Measurements from ENCODE around the gene SERTAD2.

The SERTAD2 gene

DNA sequence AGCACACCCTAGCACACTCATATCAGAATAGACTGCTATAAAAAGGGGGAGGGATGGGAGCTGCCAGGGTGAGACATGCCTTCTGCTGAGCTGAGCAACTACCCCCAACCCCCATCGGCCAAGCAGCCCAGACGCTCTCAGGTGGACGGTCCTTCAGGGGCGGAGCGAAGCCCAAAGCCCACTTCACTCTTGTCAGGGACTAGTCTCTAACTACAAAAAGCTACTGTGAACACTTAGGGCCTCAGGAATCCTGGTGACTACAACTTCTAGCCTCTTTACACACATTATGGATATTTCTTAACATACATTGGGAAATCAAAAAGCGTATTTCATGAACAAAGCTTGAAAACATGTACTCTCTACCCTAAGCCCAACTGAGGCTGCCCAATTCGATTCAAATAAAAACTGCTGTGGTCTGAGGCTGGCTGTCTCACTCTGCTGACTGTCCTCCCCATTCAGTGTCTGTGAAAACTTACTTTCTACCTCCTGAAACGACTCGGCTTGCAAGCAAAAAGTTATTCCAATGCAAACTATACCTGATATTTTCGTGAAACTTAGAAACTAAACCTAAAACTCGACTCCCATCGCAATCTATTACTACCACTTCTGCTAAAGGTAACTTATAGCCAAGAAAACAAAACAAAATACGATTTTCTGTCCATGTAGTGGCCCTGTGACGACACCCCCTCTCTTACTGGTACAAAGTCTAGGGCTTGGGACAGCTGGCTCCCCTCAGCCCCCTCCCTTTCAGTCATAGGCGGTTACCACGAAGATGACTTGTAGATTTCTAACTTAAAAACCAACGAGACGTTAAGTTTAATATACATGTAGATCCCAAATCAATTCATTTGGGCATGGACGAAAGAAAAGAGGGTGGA lies 1.2 kb downstream of the SERTAD2 start:
- peak overlapping the region; percentile 96 for H3K27ac ChIP-seq
- no peak for TF ChIP-seq ZFX (IDR thresholded peaks at IDR 0.05; ENCODE audit: borderline replicate concordance)
- TF ChIP-seq, protein P1, sequence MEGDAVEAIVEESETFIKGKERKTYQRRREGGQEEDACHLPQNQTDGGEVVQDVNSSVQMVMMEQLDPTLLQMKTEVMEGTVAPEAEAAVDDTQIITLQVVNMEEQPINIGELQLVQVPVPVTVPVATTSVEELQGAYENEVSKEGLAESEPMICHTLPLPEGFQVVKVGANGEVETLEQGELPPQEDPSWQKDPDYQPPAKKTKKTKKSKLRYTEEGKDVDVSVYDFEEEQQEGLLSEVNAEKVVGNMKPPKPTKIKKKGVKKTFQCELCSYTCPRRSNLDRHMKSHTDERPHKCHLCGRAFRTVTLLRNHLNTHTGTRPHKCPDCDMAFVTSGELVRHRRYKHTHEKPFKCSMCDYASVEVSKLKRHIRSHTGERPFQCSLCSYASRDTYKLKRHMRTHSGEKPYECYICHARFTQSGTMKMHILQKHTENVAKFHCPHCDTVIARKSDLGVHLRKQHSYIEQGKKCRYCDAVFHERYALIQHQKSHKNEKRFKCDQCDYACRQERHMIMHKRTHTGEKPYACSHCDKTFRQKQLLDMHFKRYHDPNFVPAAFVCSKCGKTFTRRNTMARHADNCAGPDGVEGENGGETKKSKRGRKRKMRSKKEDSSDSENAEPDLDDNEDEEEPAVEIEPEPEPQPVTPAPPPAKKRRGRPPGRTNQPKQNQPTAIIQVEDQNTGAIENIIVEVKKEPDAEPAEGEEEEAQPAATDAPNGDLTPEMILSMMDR (IDR thresholded peaks at IDR 0.05): no peak

DNA sequence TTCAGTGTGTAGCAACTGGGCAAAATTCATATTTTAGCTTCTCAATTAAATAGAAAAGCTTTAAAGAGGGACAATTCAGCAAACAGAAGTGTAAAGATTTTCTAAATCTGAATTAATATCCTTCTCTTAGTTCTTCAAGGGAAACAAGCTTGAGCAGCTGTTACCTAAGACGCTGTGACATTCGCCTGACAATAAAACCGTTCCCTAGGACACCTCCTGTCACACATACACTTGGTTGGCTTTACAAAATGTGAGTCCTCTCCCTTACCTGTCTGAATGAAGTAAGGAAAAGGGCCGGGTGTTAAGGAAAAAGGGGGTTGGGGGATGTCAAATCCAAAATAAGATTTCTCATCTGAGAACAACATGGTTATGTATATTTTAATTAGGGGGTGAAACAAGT lies 2.1 kb downstream of the SERTAD2 start:
- TF ChIP-seq, protein P1 (IDR thresholded peaks at IDR 0.05): no peak
- no peak for TF ChIP-seq ZFX (IDR thresholded peaks at IDR 0.05; ENCODE audit: borderline replicate concordance)
- H3K27ac ChIP-seq: peak overlapping the region; percentile 96

DNA sequence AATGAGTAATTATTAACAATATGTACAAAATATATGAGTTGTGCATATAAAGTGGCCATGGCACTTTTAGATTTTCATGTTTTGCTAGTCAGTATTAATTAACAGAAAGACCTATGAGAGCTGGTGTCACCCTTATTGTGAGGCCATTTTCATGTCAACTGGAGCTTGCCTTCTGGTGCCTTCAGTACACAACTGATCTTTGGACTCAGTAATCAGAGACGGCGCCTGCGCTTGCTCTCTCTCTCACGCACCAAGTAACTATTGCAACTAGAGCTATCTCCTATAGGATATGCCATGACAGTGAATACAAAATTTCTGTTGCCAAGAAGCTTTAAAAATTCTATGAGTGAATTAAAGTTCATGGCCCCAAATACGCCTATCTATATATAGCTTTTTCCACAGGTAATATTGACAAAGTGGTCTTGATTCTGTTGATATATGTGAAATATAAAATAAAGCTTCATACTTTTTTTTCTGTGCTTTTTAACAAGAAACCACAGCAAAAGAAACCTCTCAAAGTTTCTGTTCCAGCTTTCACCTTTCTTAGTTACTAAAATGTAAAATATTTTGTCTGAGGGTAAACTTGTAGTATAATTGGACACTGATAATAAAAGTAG lies 2.9 kb downstream of the SERTAD2 start:
- TF ChIP-seq, protein P1 (IDR thresholded peaks at IDR 0.05): no peak
- TF ChIP-seq ZFX (IDR thresholded peaks at IDR 0.05; ENCODE audit: borderline replicate concordance): no peak
- peak overlapping the region; percentile 96 for H3K27ac ChIP-seq

DNA sequence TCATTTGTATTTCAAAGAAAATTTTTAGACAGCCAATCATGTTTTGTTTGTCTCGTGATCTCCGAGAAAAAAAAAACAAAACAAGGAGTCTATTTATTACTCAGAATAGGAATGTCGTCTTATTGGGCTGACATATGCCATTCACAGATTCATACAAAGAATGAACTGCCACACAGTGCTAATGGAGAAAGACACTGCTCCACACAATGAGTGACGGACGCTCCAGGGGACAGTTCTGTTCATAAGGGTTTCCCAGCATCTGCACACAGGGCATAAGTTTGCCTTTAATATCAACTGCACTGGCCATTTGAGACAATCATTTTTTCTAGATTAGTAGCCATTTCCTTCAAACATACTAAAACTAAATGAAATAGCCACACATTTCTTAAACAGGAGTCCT lies 3.4 kb downstream of the SERTAD2 start:
- H3K27ac ChIP-seq: peak overlapping the region; percentile 96
- TF ChIP-seq, protein P1 (IDR thresholded peaks at IDR 0.05): no peak

DNA sequence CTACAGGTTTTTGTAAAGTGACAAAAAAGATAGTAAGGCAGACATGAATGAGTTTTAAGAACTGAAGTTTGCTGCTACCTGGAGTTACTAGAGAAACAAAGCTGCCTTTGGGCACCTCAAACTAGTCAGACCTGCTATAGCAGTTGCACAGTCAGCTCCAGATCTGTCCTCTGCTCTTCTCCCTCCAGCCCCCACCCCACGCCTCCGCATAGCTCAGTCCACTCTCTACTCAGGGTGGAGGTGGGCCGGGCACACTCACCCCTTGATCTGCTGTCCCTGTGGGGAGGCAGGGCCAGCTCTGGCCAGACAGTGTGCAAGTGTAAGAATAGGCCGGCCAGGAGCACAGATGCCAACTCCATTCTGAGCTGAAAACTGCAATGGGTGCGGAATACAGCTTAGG lies 4.1 kb downstream of the SERTAD2 start:
- TF ChIP-seq, protein P1 (IDR thresholded peaks at IDR 0.05): no peak
- no peak for TF ChIP-seq ZFX (IDR thresholded peaks at IDR 0.05; ENCODE audit: borderline replicate concordance)
- peak overlapping the region; percentile 96 for H3K27ac ChIP-seq

DNA sequence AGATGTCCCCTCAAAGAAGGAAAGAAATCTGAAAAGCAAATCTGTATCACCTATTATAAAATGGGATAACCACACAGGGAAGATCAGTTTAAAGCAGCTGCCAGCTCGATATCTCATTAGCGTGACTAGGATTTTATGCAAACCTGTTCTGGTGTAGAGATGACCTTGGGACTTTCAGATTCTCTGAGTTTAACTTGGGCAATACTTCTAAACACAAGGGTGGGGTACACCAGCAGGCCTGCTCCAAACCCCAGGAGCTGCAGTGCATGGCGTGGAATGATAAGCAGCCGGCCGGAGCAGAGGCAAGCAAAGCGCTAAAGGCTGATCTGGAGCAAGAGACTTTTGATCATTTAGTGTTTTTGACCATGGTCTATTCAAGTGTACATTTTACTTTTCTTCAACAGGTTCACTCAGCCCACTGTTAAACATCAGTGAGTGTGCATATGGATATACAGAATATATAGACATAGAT lies 4.7 kb downstream of the SERTAD2 start:
- H3K27ac ChIP-seq: peak overlapping the region; percentile 96

More for the DNA sequence above, 4.7 kb downstream of the SERTAD2 start:
- TF ChIP-seq, protein P1 (IDR thresholded peaks at IDR 0.05): no peak

All from 22Rv1 (cell line).